Activated CD8-positive, alpha-beta T cell treated with anti-CD3 and anti-CD28 coated beads for 36 hours (primary cell): ENCODE measurements around the gene CNTNAP2. TPM values are rescaled to one million over a fixed set of nuclear protein-coding genes. Genes with fewer than 3 reads are reported as not detected.

Experiments used
- ATAC-seq: fragments of 200-7000 bp; cut with Tn5 transposase; one replicate; pipeline ENCODE4 v1.10.0; 2021; ENCODE audit warnings: mild to moderate bottlenecking, moderate library complexity
- CTCF ChIA-PET: fragments of 350-600 bp; sonication (Branson Sonifier 250); formaldehyde crosslinking; loops from one replicate; lab custom pipeline; 2021; ENCODE audit warnings: antibody characterized with exemption; lab: Charles Lee
- POLR2A ChIA-PET: fragments of 350-600 bp; sonication (Branson Sonifier 250); formaldehyde crosslinking; loops from one replicate; lab custom pipeline; 2021; ENCODE audit warnings: antibody characterized with exemption; lab: Charles Lee
- DNase-seq: peaks from one replicate; pipeline ENCODE4 v3.0.0-alpha.2; 2020
- H3K27ac Mint-ChIP-seq: one replicate; pipeline ENCODE4 v1.8.0; 2021; ENCODE audit warnings: mild to moderate bottlenecking, mixed read lengths
- H3K27me3 Mint-ChIP-seq: one replicate; pipeline ENCODE4 v1.8.0; 2021; ENCODE audit warnings: mixed read lengths
- H3K36me3 Mint-ChIP-seq: one replicate; pipeline ENCODE4 v1.8.0; 2021; ENCODE audit warnings: low read depth, mixed read lengths
- H3K4me1 Mint-ChIP-seq: one replicate; pipeline ENCODE4 v1.8.0; 2021; ENCODE audit warnings: low read depth, mixed read lengths
- H3K4me3 Mint-ChIP-seq: one replicate; pipeline ENCODE4 v1.8.0; 2021; ENCODE audit warnings: mild to moderate bottlenecking, moderate library complexity, mixed read lengths
- H3K9me3 Mint-ChIP-seq: one replicate; pipeline ENCODE4 v1.8.0; 2021; ENCODE audit warnings: mixed read lengths
- CTCF ChIP-seq: fragments of 200-600 bp; IDR thresholded peaks from one replicate; pipeline ENCODE4 v1.8.0; 2022; ENCODE audit warnings: antibody characterized with exemption, mild to moderate bottlenecking
- intact Hi-C: fragments of 100-400 bp; cut with micrococcal nuclease; formaldehyde crosslinking; loops from one replicate; pipeline ENCODE4 v1.10.0; 2022
- total RNA-seq, 2 experiments: library from RNA; stranded (reverse); gene quantifications; one replicate each; pipeline ENCODE4 v1.2.3, GENCODE V29; 2021

CNTNAP2 gene
- total RNA-seq, 2 experiments from 2014 or later = not detected

- Mint-ChIP-seq H3K36me3 (no peaks in the 10 kb centered on the region), H3K27ac (no peak overlapping the region), H3K4me3 (no peak overlapping the region), H3K27me3 (peaks cover 1% of the 10 kb centered on the region), H3K4me1 (no peaks in the 10 kb centered on the region), H3K9me3 (no peaks in the 10 kb centered on the region)
- no peak for DNase-seq
- TF ChIP-seq CTCF = no peak
- CTCF ChIA-PET = no interaction called here
- no peak for ATAC-seq
- intact Hi-C loops = no loop called here
- POLR2A ChIA-PET = interaction anchor here (0.5 kb wide), 1 partner anchor 18 kb away, joined by 3 read pairs; no protein-coding TSS in a partner anchor
Measured at GRCh38 chr7:148114804-148115203, 1998.2 kb downstream of the CNTNAP2 start.

- ATAC-seq (no peak), DNase-seq (no peak)
- intact Hi-C loops = no loop called here
- Mint-ChIP-seq H3K4me1 (no peaks in the 10 kb centered on the region), H3K9me3 (no peaks in the 10 kb centered on the region), H3K27me3 (peaks cover 1% of the 10 kb centered on the region), H3K4me3 (no peak overlapping the region), H3K36me3 (no peaks in the 10 kb centered on the region), H3K27ac (no peak overlapping the region)
- ChIA-PET POLR2A (interaction anchor here (0.5 kb wide), 1 partner anchor 18 kb away, joined by 3 read pairs; no protein-coding TSS in a partner anchor), CTCF (no interaction called here)
- no peak for TF ChIP-seq CTCF
Measured at GRCh38 chr7:148115308-148115707, 1998.7 kb downstream of the CNTNAP2 start.

- Mint-ChIP-seq H3K4me1 (no peaks in the 10 kb centered on the region), H3K27me3 (peaks cover 1% of the 10 kb centered on the region), H3K9me3 (no peaks in the 10 kb centered on the region), H3K27ac (no peak overlapping the region), H3K4me3 (no peak overlapping the region), H3K36me3 (no peaks in the 10 kb centered on the region)
- no peak for TF ChIP-seq CTCF
- DNase-seq (no peak), ATAC-seq (no peak)
- POLR2A ChIA-PET = interaction anchor here (0.7 kb wide), 1 partner anchor 10 kb away, joined by 3 read pairs; no protein-coding TSS in a partner anchor
- CTCF ChIA-PET = no interaction called here
- intact Hi-C loops = no loop called here
Measured at GRCh38 chr7:148116195-148116594, 1999.6 kb downstream of the CNTNAP2 start.

GRCh38 chr7:148116829-148117403 is 2000.3 kb downstream of the CNTNAP2 start:
- Mint-ChIP-seq H3K4me1 (no peaks in the 10 kb centered on the region), H3K4me3 (no peak overlapping the region), H3K27me3 (peaks cover 1% of the 10 kb centered on the region), H3K27ac (no peak overlapping the region), H3K9me3 (no peaks in the 10 kb centered on the region), H3K36me3 (no peaks in the 10 kb centered on the region)
- DNase-seq (no peak), ATAC-seq (no peak)
- CTCF ChIA-PET = interaction anchor here (0.8 kb wide), 1 partner anchor 12 kb away, joined by 3 read pairs; no protein-coding TSS in a partner anchor
- intact Hi-C loops = no loop called here
- no peak for TF ChIP-seq CTCF
- POLR2A ChIA-PET = interaction anchor here (0.7 kb wide), 1 partner anchor 11 kb away, joined by 3 read pairs; no protein-coding TSS in a partner anchor

GRCh38 chr7:148118371-148118770 is 2001.8 kb downstream of the CNTNAP2 start:
- no peak for ATAC-seq
- Mint-ChIP-seq H3K9me3 (no peaks in the 10 kb centered on the region), H3K27me3 (peaks cover 1% of the 10 kb centered on the region), H3K4me1 (no peaks in the 10 kb centered on the region), H3K27ac (no peak overlapping the region), H3K4me3 (no peak overlapping the region), H3K36me3 (no peaks in the 10 kb centered on the region)
- POLR2A ChIA-PET = no interaction called here
- CTCF ChIA-PET = no interaction called here
- DNase-seq = no peak
- TF ChIP-seq CTCF = no peak
- intact Hi-C loops = no loop called here
